ENCODE measurements around the gene LYST.

Gene LYST

GRCh38 chr1:235631816-235632215, 234.9 kb downstream of the LYST start:
- Histone ChIP-seq H3K4me1 (ENCODE audit: insufficient read depth, low read length, severe bottlenecking) (no peaks in the 10 kb centered on the region), H3K27ac (ENCODE audit: low read depth, low read length, poor library complexity, severe bottlenecking) (no peak overlapping the region), H3K79me2 (ENCODE audit: insufficient read depth, low read length) (no peaks in the 10 kb centered on the region)

DNA sequence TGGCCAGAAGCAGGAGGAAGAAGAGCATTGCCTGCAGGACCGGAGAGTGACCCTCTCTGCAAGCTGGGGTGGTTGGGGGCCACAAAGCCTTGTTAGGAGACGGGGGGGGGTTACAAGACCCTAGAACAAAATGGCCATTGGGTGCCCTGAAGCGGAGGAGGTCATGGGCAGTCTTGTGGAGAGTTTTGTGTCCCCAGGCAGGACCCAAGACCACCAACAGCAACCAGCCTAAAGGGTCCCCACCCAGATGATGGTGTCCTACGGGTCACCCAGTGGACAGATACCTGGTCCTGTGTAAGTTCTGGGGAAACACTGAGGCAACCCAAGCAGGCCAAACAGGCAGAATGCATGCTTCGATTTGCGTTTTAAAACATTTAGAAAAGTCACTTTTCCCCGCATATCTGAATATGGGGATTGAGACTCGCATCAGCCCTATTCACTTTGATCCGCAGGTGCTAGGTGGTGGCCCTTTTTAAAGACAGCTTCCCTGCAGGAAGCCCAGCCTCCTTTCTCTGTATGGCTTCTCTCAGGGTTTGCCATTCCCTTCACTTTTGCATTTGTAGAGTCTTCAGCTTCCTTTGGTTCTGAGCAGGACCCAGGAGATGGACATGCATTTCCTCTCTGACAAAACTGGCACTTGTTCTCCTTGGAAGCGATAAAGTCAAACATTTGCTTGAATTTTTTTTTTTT, 238.2 kb downstream of the LYST start:
- Histone ChIP-seq H4K20me1 (ENCODE audit: insufficient read depth, low read length) (no peaks in the 10 kb centered on the region), H3K27me3 (ENCODE audit: insufficient read depth, low read length) (no peaks in the 10 kb centered on the region; the same call in 1 of the 2 replicates), H3K4me2 (ENCODE audit: low read length) (no peak overlapping the region), H3K27ac (ENCODE audit: low read depth, low read length, poor library complexity, severe bottlenecking) (no peak overlapping the region), H3K9me3 (ENCODE audit: low read length) (no peaks in the 10 kb centered on the region), H2AFZ (ENCODE audit: low read length) (no peak overlapping the region), H3K9ac (ENCODE audit: low read length) (no peak overlapping the region), H3K4me1 (ENCODE audit: insufficient read depth, low read length, severe bottlenecking) (no peaks in the 10 kb centered on the region), H3K4me3 (ENCODE audit: low read depth, low read length, poor library complexity, severe bottlenecking) (no peak overlapping the region), H3K9me2 (ENCODE audit: low read depth, low read length) (no peaks in the 10 kb centered on the region), H3F3A (ENCODE audit: insufficient read depth, low read length) (no peaks in the 10 kb centered on the region), H3K79me2 (ENCODE audit: insufficient read depth, low read length) (no peaks in the 10 kb centered on the region), H3K36me3 (ENCODE audit: insufficient read depth, low read length) (no peaks in the 10 kb centered on the region)
- TF ChIP-seq, protein P1, sequence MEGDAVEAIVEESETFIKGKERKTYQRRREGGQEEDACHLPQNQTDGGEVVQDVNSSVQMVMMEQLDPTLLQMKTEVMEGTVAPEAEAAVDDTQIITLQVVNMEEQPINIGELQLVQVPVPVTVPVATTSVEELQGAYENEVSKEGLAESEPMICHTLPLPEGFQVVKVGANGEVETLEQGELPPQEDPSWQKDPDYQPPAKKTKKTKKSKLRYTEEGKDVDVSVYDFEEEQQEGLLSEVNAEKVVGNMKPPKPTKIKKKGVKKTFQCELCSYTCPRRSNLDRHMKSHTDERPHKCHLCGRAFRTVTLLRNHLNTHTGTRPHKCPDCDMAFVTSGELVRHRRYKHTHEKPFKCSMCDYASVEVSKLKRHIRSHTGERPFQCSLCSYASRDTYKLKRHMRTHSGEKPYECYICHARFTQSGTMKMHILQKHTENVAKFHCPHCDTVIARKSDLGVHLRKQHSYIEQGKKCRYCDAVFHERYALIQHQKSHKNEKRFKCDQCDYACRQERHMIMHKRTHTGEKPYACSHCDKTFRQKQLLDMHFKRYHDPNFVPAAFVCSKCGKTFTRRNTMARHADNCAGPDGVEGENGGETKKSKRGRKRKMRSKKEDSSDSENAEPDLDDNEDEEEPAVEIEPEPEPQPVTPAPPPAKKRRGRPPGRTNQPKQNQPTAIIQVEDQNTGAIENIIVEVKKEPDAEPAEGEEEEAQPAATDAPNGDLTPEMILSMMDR (IDR thresholded peaks at IDR 0.05; ENCODE audit: low read length) = no peak
- TF ChIP-seq EZH2 (IDR thresholded peaks at IDR 0.05; ENCODE audit: borderline replicate concordance, low read length) = no peak

More at GRCh38 chr1:235631816-235632215, 234.9 kb downstream of the LYST start:
- no peak for TF ChIP-seq EZH2 (IDR thresholded peaks at IDR 0.05; ENCODE audit: borderline replicate concordance, low read length)
- TF ChIP-seq, protein P1 (IDR thresholded peaks at IDR 0.05; ENCODE audit: low read length) = 0 out of 2 replicates have a peak, but pooled peaks have one; percentile 5
- Histone ChIP-seq H3K4me2 (ENCODE audit: low read length) (no peak overlapping the region), H4K20me1 (ENCODE audit: insufficient read depth, low read length) (no peaks in the 10 kb centered on the region), H3K27me3 (ENCODE audit: insufficient read depth, low read length) (no peaks in the 10 kb centered on the region; the same call in 1 of the 2 replicates), H3K9me3 (ENCODE audit: low read length) (no peaks in the 10 kb centered on the region), H3K36me3 (ENCODE audit: insufficient read depth, low read length) (no peaks in the 10 kb centered on the region), H3K9ac (ENCODE audit: low read length) (no peak overlapping the region), H2AFZ (ENCODE audit: low read length) (no peak overlapping the region), H3F3A (ENCODE audit: insufficient read depth, low read length) (no peaks in the 10 kb centered on the region), H3K9me2 (ENCODE audit: low read depth, low read length) (no peaks in the 10 kb centered on the region), H3K4me3 (ENCODE audit: low read depth, low read length, poor library complexity, severe bottlenecking) (no peak overlapping the region)

GRCh38 chr1:235625831-235626230, 240.9 kb downstream of the LYST start:
- Histone ChIP-seq H3F3A (ENCODE audit: insufficient read depth, low read length) (no peaks in the 10 kb centered on the region), H3K9ac (ENCODE audit: low read length) (no peak overlapping the region), H3K79me2 (ENCODE audit: insufficient read depth, low read length) (no peaks in the 10 kb centered on the region)

More at GRCh38 chr1:235625831-235626230, 240.9 kb downstream of the LYST start:
- Histone ChIP-seq H4K20me1 (ENCODE audit: insufficient read depth, low read length) (no peaks in the 10 kb centered on the region), H3K36me3 (ENCODE audit: insufficient read depth, low read length) (no peaks in the 10 kb centered on the region), H2AFZ (ENCODE audit: low read length) (no peak overlapping the region), H3K9me2 (ENCODE audit: low read depth, low read length) (no peaks in the 10 kb centered on the region), H3K27ac (ENCODE audit: low read depth, low read length, poor library complexity, severe bottlenecking) (no peak overlapping the region), H3K4me1 (ENCODE audit: insufficient read depth, low read length, severe bottlenecking) (no peaks in the 10 kb centered on the region), H3K9me3 (ENCODE audit: low read length) (no peaks in the 10 kb centered on the region), H3K27me3 (ENCODE audit: insufficient read depth, low read length) (no peaks in the 10 kb centered on the region; the same call in 1 of the 2 replicates), H3K4me3 (ENCODE audit: low read depth, low read length, poor library complexity, severe bottlenecking) (no peak overlapping the region), H3K4me2 (ENCODE audit: low read length) (no peak overlapping the region)
- no peak for TF ChIP-seq EZH2 (IDR thresholded peaks at IDR 0.05; ENCODE audit: borderline replicate concordance, low read length)
- TF ChIP-seq, protein P1 (IDR thresholded peaks at IDR 0.05; ENCODE audit: low read length) = no peak

All from OCI-LY1 (cell line).